GM23248 (cell line): Measurements from ENCODE around the gene SEMA3G.

Experiments
- EZH2 ChIP-seq: fragments of 200-600 bp; sonication (generic); IDR thresholded peaks from 2 replicates; pipeline ENCODE4 v1.6.1; 2018; ENCODE audit warnings: antibody characterized with exemption, mild to moderate bottlenecking; ENCODE audit not compliant: insufficient read depth, poor library complexity, severe bottlenecking
- EZH2phosphoT487 ChIP-seq: fragments of 200-600 bp; sonication (generic); IDR thresholded peaks from 2 replicates; pipeline ENCODE4 v1.6.1; 2018; ENCODE audit warnings: antibody characterized with exemption, moderate library complexity, mild to moderate bottlenecking, low read depth; ENCODE audit not compliant: insufficient read depth

DNA sequence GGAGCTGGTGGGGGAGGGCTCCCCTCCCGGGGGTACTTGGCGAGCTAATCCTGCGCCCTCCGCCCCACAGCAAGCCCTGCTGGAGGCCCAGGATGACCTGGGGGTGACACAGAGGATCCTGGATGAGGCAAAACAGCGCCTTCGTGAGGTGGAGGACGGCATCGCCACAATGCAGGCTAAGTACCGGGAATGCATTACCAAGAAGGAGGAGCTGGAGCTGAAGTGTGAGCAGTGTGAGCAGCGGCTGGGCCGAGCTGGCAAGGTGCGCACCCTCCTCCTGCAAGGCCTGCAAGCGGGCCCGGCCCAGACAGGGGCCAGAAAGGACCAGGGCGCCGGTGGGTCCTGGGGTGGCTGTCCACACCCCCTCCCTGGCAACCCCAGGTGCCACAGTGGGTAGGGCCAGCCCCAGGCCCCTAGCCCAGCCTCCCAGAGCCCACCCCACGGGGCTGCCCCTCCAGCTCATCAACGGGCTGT, 56.5 kb downstream of the SEMA3G start:
- no peak for TF ChIP-seq EZH2
- TF ChIP-seq EZH2phosphoT487 = no peak
